CD4-positive, alpha-beta T cell treated with Interleukin-12 subunit alpha and Interleukin-12 subunit beta, for 1 hour (primary cell): ENCODE results near the gene MYL12B.
A peak's percentile ranks its signal among the peaks of the same experiment; 100 is the strongest.

Experiments
- DNase-seq: peaks from one replicate; pipeline ENCODE4 v3.0.0-alpha.2; 2020

Gene MYL12B

DNA sequence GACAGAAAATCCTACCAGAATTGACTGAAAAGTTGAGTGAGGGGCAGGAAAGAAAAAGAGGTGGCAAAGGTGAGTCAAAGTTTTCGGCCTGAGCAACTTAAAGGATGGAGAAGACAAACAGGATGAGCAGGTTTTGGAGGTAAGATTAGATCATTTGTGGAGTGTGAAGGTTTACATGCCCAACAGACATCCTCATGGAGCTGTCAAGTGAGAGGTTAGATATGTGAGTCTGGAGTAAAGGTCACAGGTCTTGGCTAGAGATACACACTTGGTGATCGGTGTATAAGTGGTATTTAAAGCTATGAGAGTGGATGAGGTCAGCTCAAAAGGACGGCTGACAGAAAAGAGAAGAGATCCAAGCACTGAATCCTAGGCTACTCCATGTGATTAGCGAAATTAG, 25.5 kb upstream of the MYL12B start:
- DNase-seq = no peak

DNA sequence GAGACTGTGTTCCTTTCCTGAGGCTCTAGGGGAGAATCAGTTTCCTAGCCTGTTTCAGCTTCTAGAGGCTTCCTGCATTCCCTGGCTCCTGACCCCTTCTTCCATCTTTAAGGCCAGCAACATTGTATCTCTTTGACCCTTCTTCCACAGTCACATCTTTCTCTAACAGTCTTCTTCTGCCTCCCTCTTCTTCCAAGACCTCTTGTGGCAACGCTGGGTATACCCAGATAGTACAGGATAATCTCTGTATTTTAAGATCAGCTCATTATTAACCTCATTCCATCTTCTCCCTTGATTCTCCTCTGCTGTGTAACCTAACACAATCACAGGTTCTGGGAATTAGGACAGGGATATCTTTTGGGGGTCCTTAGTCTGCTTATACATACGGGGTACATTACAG, 23.2 kb upstream of the MYL12B start:
- no peak for DNase-seq

DNA sequence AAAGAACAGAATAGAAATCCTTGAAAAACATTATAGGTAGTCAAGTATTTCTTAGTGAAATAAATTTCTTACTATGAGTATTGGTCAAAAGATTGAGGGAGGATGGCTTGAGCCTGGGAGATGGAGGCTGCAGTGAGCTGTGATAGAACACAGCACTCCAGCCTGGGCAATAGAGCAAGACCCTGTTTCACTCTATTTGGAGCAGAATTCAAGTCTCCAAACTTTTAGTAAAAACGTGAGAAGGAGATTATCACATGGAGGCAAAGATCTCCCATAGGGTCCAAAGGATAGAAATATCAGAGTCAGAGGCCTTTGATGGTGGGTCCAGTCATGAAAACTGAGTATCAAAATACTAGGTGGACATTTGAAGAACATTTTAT, 16.8 kb upstream of the MYL12B start:
- DNase-seq = no peak

DNA sequence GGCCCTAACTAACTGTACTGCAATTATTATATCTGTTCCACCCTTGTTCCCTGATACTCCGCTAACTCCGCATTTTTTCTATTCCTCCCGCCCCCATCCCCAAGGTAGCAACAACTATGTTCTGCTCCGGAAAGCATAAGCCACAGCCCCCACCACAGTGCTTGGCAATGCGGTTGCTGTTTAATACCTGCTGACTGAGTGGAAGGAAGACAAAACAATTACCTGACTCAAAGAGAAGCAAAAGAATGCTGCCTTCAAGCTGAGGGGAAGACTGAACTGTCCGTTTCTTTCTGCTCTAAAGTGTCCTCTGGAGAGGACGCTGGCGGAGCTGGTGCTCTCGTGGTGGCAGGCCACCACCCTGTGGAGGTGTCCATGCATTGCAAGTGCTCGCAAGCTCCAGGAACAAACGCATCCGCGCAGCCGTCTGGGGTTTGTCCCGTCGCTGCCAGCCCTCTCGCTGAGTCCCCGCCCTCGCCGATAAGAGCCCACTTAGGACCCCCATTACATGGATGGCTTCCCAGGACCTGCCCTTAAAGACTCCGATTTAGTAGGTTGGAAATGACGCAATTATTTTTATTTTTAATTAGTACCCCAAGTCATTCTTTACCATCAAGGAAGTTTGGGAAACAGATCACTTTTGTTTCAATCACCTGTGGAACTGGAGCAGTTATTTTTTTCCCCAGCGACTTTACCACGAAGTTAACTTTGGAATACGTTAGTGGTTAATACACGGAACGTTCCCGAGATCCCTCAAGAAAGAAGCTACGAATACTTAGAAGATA, 15.9 kb upstream of the MYL12B start:
- peak; percentile 81 for DNase-seq

DNA sequence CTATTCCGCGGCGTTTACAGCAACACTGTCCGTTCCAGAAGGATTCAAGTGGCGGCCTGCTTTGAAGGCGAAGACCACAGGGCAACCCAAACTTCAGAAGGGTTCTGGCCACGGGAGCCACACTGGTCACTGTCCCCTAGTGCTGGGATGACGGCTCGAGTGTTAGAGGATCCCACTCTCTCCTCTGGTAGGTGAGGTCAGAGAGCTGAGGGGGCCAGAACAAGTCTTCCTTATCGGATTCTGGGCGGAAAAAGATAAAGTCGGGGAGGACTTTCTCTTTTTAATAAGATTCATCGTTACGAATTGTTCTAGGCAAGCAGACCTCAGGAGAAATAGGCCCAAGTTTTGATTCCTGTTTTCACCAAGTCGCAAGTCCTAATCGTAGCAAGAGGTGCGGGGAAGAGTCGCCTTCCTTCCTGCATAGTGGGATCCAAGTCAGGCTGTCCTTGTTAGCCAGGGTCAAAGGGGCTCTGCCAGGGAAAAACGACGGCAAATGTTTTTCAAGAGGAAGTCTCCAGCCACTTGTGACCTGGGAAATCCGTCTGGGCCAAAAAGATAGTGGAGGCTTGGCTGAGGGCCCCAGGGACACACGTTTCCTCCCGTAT, 15.2 kb upstream of the MYL12B start:
- DNase-seq = no peak

DNA sequence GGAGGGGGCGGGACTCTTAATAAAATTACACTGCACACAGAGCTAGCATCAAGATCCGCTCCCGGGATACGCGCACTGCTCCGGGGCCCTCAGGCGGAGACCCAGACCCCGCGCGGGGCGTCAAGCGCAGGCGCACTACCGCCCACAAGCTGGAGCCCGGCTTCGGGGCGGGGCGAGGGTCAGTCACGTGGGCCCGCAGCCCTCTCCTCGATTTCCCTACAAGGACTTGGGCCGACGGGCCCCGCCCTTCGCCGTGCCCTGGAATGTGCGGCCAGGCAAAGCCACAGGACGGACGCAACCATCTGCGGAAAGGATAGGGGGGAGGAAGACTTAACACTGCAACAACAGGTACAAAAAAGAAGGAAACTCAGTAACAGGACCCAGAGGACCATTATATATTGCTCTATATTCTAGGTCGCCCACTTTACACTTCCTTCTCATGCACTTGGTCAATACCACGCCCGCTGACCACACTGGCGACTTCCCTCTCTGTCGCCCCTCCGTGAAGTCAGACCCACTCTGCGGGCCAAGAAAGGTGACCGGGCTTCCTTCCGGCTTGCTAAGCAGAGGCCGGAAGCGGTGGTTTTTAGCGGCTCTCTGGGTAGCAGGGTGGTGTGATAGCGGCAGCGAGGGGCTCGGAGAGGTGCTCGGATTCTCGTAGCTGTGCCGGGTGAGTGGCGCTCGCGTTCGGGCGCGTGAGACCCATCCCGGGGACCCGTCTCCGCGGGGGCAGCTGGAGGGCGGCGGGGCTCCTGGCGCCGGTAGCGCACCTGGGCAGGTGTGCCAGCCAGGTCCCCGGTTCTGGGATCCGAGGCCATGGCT, 14.5 kb upstream of the MYL12B start, which contains the start of gene MYL12A:
MYL12A (plus strand) TSS at position 562 of the 822 bp plus-strand sequence. CDS start 5,447 bp downstream, outside the sequence.
- DNase-seq = peak; percentile 94

DNA sequence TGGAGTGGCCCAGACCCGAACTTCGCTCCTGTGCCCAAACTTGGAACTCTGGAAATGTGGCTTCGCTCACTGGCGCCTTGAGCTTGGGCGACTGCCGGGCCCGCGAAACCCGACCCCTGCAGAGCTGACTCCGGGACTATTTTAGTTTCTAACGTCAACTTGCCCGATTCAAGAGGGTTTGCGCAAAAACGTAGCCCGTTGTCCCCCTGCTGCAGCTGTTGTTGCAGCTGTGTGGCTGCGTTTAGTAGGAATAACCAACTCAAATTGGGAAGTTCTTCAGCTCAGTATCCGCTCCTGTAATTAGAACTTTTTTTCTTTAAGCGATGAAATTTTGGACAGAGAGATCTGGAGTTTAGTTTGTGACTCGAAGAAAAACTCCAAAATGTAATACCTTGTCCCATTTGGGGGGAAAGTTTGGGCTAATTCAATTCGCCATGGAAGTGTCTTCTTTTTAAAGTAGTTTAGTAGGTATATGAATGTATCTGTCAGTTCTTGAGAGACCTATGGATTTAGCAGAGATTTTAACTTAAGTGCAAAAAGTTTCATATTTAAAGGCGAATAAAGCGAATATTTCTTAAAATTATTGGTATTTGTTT, 13.8 kb upstream of the MYL12B start:
- no peak for DNase-seq

DNA sequence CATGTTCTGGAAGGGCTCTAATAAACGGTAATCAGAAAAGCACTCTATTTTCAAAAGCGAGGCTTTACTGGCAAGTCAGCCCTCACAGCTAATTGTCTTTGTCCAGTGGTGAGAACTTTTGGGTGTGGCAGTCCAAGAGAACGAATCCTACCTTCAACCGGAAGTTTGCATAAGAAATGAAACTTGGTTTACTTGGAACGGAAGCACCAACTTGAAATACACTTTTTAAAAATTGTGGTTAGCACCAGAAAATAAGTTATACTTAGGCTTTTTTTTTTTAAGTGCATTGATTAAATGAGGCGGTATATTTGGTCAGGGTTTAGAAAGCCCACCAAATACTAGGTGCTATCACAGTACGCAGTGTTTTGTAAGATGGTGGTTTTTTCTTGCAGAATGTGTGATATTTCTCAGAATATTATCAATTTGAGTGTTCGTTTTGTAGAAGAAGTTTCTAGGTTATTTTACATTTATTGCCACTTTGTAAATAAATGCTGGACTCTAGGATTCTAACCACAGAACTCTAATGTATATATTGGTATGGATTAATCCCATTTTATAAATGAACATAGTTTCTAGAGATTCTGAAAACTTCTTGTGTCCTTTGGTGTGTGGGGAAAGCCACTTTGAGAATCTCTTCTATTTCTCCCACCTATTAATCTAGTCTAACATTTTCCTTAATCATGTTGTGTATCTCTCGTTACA, 13.1 kb upstream of the MYL12B start:
- peak; percentile 69 for DNase-seq

DNA sequence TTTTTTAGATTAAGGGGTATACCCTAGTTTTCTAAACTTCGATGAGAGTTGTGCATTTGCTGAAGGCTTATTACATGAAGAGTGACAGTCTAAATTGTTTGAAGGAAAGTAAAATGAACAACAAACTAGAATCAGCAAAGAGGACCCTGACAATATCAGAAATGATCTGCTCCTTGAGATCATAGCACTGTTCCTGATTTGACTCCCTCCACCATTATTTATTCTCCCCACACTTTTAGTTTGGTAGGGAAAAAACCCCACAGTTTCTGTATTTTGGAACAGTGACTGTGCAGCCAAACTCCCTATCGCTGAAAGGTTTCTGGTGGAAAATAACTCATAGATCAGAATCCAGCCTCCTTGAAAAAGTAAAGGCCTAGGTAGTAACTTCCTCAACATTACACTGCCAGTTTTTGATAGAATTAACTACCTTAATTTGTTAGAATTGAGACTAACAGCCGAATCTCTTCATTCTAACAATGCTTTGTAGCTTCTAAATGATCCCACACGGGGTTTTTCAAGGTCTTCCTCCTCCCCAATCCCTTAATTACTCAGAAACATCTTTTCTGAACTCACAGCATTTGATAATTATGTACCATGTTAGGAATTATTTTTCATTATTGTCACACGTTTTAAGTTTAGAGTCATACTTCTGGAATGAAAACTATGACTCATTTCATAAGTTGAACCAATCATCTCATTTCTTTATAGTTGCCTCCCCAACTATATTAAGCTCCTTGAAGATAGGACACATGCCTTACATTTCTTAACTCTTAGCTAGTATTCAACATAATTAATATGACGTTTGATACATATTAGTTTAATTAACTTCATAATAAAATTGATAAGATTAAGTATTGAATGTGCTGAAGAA, 11.5 kb upstream of the MYL12B start:
- DNase-seq = peak; percentile 26

DNA sequence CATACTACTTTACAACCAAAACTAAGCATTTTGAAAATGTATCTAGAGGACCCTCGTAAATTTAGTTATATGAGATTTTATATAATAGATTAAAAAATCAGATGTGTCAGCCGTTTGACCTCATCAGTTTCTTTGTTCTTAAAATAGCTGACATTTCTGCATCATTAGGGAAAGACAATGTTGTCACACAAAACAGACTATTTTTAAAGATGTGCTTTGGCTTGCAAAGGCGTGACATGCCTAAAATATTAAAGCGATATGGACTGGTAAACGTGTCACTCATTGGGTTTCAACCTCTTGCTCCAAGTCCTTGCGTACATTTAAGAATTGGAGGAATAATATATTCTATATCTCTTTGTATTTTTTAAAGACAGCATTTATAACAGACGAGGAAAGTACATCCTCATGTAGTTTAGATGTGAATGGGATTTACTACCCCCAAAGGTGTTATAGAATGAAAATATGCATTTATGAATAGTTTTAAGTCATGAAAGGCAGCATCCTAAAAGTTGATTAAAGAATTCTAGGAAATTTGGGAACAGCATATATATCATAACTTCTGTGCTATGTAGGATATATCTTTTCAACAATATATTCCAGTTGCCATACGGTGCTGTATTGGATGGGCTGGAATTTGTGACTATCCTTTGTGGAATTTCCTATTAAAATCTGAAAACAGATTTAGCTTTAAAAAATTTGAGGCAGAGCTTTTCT, 10.5 kb upstream of the MYL12B start:
- DNase-seq = no peak

DNA sequence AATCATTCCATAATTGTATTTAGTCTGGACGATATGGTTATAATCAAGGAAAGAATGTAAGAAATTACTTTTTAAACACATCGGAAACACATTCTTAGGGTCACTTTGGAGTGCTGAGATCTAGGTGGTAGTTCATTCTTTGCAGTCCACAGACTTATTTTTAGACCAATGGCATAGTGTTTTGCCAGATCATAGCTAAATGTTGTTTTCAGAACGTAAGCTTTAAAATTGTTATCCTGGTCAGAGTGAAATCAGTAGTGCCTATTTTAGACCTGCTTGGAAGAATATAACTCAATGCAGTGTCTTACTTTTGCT, 10.0 kb upstream of the MYL12B start:
- DNase-seq = no peak

DNA sequence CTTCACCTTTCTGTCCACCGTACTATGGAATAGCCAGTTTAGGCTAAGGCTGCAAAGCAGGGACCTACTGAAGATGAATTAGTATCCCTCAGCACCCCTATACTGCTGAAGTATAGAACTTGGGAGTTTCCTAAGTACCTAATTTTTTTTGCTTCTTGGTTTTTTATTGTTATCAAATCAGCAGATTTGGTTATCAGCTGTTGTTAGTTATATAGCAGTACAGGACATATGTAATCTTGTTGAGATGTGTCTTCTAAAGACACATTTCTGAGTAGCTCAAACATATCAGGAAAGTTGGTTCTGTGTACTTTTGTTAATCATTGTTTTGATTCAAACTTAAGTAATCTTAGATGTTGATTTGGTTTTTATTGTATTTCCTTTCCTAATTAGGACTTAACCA, 9.1 kb upstream of the MYL12B start:
- no peak for DNase-seq

DNA sequence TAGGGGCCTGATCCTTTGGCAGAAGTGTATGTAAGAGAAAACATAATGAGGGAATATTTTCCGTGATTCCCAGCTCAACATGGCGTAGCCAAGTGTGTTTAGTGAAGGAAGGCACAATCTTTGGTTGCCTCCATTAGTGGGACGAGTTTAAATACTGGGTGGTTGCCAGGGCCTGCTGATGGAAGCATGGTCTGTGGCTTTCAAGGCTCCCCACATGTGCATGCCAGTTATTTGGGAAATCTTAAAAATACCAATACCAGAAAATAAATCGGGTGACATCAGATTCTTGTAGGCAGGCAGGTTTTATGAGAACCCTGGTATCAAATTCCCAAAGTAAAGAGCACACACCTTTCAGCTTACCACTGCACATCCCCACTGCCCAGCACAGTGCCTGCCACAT, 7.2 kb upstream of the MYL12B start:
- DNase-seq = no peak

DNA sequence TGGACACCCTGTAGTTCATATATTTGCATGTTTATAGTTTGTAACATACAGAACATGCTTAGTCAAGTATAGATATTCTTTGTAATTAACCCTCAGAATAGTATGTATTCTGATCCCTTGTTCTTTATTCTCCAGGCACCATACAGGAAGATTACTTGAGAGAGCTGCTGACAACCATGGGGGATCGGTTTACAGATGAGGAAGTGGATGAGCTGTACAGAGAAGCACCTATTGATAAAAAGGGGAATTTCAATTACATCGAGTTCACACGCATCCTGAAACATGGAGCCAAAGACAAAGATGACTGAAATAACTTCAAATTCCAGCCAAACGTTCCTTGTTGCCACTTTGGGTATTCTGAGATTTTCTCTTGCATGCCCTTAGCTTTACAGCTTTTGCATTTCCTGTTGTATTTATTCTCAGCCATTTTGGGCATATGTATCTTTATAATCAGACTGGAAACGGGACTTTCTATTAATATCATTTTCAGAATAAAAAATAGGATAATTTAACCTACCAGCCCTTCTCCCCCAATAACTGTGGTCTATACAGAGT, 6.2 kb upstream of the MYL12B start:
- no peak for DNase-seq

DNA sequence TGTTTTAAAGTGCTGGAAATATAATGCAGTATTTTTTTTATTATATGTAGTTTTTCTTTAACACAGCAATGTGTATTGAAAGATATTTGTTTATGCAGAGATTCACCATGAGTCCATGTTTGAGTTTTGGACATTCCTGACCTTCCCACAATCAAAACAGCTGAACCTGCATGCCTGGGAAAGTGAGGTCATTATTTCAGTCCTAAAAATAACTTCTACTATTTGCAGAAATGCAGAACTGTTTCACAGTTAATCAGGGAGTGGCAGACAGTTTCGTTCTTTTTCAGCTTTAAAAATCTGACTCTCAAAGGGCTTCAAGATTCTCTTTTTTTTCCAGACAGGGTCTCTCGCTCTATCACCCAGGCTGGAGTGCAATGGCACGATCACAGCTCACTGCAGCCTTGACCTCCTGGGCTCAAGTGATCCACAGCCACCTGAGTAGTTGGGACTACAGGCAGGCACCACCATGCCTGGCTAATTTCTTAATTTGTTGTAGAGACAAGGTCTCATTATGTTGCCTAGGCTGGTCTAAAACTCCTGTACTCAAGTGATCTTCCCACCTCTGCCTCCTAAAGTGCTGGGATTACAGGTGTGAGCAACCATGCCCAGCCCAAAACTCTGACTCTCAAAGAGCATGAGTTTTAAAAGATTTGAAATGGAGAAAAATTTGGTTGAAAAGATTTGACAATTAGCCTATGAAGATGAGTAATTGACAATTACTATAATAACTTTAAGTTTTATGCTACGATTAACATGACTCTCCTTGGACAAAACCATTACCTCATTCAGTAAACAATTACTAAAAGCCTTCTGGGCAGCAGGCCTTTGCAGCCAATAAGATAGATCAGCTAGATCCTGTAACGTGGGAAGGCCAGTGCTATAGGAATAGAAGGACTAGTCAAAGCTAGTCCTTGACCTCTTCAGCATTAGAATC, 5.0 kb upstream of the MYL12B start:
- no peak for DNase-seq

DNA sequence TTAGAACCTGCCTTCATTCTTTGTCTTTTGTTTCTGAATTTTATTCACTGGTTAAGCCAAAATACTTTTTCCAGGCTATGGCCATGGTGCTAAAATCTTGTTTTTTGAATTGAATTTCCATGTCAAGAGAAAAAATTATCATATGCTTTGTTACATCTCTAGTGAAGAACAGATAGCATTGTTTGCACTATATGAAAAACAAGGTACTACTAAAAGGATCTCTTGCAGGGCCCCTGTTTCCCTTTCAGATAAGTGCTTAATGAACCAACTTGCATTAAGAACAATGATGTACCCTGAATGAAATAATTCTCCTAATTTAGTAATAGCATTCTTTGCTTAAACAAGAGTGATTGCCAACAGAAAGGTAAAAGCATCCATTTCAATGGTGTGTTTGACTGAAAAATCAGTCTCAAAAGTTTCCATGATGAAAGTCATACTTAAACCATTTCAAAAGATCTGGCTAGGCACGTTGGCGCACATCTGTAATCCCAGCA, 4.3 kb upstream of the MYL12B start:
- no peak for DNase-seq

DNA sequence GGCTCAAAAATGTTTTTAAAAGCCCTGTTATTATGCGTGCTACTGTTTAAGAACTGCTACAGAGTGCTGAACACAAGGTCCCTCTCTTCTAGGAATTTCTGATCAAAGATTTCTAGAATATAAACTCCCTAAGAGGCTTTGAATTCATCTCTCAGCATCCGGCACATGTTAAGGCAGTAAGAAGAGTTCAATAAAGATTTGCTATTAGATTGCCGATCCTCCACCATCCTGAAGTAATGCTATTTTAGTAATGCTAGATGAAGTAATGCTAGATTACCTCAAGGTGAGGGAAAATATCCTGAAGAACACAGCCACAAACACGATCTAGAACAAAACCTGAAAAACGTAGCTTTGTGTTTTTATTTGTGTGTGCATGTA, 949 bp upstream of the MYL12B start:
- DNase-seq = no peak

DNA sequence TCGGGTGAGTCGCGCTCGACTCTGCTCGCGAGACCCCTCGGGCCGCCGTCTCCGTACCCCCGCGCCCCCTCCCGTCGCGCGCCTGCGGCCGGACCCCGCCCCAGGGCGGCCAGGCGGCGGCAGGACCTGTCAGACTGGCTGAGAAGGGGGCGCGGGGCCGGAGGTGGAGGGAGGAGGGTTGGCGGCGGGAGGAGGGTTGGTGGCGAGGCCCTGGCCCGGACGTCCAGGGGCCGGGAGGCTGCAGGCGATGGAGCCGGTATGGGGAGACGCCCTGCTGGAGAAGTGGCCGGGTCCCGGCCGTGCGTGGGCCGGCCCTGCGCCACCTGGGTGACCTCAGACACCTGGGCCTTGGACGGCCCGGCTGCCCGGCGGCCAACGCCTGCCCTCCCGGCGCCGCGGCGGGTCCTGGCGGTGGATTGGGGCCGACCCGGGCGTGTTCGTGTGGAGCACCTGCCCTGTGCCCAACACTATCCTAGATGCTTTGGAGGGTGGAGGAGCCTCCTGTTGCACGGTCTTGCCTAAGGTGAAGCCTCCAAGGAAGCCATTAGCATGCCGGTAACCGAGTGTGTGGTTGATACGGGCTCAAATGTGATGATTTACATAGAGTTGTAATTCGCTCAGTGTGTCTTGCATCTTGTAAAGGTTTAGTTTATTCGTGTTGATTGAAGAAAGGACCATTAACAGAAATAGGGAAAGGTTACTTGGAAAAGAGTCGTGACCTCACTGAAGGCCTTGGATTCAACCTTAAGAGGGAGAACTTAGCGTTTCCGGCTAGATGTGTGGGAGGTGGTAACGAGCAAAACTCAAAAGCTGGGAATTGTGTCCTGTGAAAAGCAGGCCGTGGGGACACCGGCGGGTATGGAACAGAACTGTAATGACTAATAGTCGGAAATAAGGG, 550 bp downstream of the MYL12B start:
- peak; percentile 48 for DNase-seq
